GM10266 (cell line): Measurements from ENCODE around the gene SMKR1.
"Not testable (repeated sequence)": the region's sequence is repeated elsewhere in the genome, so short reads cannot be mapped to it uniquely, and the experiment has no call there.

ENCODE experiments used
- DNase-seq: peaks from one replicate; pipeline ENCODE4 v3.0.0; 2012; ENCODE audit errors: extremely low spot score
- TF ChIP-seq, protein P1 (sequence below): IDR thresholded peaks from 2 replicates; pipeline ENCODE4 v1.5.1; 2012; ENCODE audit warnings: mild to moderate bottlenecking, low read depth; ENCODE audit not compliant: control insufficient read depth, insufficient read depth; ENCODE audit errors: missing control alignments

Gene SMKR1

DNA sequence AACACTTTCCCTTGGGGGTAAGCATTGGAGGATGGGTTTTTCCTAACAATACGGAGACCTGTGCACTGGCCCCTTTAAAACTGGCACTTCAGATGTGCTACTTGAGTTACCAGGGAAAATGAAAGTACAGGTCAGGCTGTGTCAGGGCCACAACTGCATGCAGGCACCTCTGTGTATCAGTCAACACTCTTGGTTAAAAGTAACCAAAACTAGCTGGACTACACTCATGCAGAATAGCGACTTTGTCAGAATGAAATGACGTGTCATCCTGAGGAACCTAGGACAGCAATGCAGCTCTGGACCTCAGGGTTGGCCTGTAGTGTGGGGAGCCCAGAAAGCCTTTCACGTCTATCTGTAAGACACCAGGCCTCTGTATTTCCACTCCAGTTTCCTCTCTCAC is 33.8 kb upstream of the SMKR1 start:
- TF ChIP-seq, protein P1, sequence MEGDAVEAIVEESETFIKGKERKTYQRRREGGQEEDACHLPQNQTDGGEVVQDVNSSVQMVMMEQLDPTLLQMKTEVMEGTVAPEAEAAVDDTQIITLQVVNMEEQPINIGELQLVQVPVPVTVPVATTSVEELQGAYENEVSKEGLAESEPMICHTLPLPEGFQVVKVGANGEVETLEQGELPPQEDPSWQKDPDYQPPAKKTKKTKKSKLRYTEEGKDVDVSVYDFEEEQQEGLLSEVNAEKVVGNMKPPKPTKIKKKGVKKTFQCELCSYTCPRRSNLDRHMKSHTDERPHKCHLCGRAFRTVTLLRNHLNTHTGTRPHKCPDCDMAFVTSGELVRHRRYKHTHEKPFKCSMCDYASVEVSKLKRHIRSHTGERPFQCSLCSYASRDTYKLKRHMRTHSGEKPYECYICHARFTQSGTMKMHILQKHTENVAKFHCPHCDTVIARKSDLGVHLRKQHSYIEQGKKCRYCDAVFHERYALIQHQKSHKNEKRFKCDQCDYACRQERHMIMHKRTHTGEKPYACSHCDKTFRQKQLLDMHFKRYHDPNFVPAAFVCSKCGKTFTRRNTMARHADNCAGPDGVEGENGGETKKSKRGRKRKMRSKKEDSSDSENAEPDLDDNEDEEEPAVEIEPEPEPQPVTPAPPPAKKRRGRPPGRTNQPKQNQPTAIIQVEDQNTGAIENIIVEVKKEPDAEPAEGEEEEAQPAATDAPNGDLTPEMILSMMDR: no peak
- peak; percentile 51 for DNase-seq

DNA sequence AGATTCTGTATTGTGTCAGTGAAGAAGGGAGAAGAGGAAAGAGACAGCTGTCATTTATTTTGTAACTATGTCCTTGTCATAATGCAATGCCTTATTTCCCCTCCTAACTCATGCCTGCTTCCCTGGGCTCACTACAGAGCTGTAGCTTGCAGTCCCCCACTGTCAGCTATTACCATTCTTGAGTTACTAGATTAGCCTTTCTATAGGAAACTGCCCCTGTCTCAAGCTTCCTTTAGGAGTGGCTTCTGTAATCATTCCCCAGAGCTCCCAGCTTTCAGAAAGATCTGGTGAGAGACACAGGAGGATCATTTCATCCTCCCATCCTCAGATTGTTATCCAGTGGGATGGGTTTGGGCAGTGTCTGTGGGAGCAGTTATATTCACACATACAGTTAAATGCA is 32.4 kb upstream of the SMKR1 start:
- TF ChIP-seq, protein P1: no peak
- DNase-seq: no peak

DNA sequence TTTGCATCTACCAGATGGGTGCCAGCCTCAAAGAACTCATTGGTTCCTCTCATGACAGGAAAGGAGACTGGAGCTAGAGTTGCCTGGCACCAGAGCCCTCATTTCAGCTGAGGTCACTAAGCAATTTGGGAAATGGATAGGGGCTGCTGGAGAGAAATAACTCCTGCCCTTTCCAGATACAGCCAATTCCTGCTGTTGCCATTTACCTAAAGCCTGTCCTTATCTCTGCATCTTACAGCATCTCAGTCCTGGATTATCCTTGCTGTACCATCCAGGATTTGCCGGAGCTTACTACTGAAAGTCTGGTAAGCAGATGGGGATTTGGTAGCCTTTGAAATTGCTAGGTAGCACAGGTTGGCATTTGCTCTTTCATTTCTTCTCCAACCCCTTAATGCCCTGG is 31.9 kb upstream of the SMKR1 start:
- no peak for DNase-seq
- TF ChIP-seq, protein P1: no peak

DNA sequence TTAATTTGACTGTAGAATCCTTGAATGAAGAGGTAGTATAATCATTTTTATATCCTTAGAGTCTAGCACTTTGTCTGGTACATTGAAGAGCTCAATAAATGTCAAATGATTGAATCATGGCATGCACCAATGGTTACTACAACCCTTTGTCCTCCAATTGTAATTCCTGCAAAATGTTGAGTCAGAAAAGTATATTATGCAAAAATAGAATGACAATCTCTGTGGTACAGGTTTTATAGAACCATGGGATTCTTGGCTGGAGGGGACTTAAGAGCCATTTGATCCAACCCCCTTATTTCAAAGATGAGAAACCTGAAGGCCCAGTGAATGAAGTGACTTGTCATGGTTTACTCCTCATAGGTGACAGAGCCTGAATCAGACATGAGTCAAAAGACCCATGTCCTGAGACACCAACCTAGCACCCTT is 30.9 kb upstream of the SMKR1 start:
- TF ChIP-seq, protein P1: no peak
- DNase-seq: no peak

DNA sequence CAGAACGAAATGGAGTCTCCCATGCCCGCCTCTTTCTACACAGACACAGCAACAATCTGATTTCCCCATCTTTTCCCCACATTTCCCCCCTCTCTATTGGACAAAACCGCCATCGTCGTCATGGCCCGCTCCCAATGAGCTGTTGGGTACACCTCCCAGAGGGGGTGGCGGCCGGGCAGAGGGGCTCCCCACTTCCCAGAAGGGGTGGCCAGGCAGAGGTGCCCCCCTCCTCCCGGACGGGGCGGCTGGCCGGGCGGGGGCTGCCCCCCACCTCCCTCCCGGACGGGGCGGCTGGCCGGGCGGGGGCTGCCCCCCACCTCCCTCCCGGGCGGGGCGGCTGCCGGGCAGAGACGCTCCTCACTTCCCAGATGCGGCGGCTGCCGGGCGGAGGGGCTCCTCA is 26.4 kb upstream of the SMKR1 start:
- not testable (repeated sequence) for DNase-seq

DNA sequence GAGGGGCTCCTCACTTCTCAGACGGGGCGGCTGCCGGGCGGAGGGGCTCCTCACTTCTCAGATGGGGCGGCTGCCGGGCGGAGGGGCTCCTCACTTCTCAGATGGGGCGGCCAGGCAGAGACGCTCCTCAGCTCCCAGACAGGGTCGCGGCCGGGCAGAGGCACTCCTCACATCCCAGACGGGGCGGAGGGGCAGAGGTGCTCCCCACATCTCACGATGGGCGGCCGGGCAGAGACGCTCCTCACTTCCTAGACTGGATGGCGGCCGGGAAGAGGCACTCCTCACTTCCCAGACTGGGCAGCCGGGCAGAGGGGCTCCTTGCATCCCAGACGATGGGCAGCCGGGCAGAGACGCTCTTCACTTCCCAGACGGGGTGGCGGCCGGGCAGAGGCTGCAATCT is 25.9 kb upstream of the SMKR1 start:
- not testable (repeated sequence) for DNase-seq

DNA sequence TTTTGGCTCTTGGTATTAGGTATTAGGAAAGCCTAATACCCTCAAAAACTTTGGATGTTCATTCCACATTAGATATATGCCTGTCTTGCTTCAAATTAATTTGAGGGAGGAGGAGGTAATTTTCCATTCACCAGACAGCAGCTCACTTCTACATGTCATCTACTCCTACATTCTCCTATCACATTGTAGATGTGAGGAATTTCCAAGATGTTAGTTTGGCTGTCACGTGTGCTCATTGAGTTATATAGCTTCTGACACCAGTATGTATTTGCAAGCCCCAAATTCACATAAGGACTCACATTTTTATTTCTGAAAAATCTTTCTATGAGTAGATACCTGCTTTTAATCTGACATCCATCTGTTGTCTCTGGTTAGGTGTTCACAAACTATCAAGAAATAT is 22.5 kb upstream of the SMKR1 start:
- TF ChIP-seq, protein P1: no peak
- DNase-seq: no peak

DNA sequence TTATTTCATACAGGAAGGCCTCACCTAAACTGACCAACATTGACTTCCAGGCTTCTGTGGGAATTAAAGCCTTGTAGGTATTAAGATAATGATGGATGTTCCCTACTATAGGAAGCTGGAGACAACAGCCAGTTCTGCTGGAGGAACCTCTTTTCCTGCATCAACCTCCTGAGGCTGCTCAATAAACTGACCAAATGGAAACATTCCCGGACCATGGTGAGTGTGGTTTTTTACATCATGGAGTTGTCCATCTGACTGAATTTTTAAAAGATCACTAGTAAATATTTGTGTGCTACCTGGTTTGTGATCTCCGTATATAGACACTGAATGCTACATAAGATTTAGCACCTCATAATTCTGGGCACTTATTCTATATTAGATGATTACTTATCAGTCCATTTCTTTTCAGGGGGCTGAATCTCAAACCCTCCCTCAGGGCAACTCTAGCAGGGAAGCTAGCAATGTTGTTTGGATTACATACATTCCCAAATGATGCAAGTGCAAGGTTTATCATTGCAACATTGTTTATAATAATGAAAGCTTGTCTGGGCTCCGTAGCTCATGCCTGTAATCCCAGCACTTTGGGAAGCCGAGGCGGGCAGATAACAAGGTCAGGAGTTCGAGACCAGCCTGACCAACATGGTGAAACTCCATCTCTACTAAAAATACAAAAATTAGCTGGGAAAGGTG is 21.5 kb upstream of the SMKR1 start:
- DNase-seq: no peak

DNA sequence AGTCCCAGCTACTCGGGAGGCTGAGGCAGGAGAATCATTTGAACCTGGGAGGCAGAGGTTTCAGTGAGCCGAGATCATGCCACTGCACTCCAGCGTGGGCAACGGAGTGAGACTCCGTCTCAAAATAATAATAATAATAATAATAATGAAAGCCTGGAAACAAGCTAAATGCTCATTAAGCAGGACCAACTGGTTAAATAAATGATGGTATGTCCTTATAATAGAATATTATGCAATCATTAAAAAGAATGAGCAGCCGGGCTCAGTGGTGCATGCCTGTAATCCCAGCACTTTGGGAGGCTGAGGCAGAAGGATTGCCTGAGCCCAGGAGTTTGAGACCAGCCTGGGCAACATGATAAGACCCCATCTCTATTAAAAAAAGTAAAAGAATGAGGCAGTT is 21.0 kb upstream of the SMKR1 start:
- not testable (repeated sequence) for DNase-seq

More for the DNA sequence above, 21.5 kb upstream of the SMKR1 start:
- TF ChIP-seq, protein P1: no peak
